GM12873 (cell line): ENCODE results near the gene POU5F2.

ENCODE experiments used
- CTCF ChIP-seq: IDR thresholded peaks from 2 replicates; pipeline ENCODE4 v1.5.1; 2012; ENCODE audit warnings: low read depth, mild to moderate bottlenecking, moderate library complexity, low read length, control low read depth; ENCODE audit not compliant: insufficient read depth; ENCODE audit errors: missing control alignments

POU5F2 gene

GRCh38 chr5:93716453-93716852 is 24.9 kb downstream of the POU5F2 start:
- TF ChIP-seq CTCF, result no peak

GRCh38 chr5:93715761-93716160 is 25.6 kb downstream of the POU5F2 start:
- no peak for TF ChIP-seq CTCF

GRCh38 chr5:93715327-93715726 is 26.1 kb downstream of the POU5F2 start:
- TF ChIP-seq CTCF, result no peak

- no peak for TF ChIP-seq CTCF
Observed at GRCh38 chr5:93708442-93708841, 33.0 kb downstream of the POU5F2 start.

GRCh38 chr5:93705896-93706295 is 35.5 kb downstream of the POU5F2 start:
- no peak for TF ChIP-seq CTCF

- TF ChIP-seq CTCF, result no peak
Observed at GRCh38 chr5:93704996-93705395, 36.4 kb downstream of the POU5F2 start.

GRCh38 chr5:93691997-93692396 is 49.4 kb downstream of the POU5F2 start:
- TF ChIP-seq CTCF, result no peak
